Mucosa of stomach (tissue), 1 donor: ENCODE data around the gene S100A14.
"Not testable (repeated sequence)": the region's sequence is repeated elsewhere in the genome, so short reads cannot be mapped to it uniquely, and the experiment has no call there.

Experiments used
- H3K27me3 ChIP-seq: one replicate; pipeline ENCODE4 v1.7.0; 2013; ENCODE audit warnings: mild to moderate bottlenecking, low read length; ENCODE audit not compliant: control insufficient read depth, insufficient read depth
- H3K36me3 ChIP-seq: one replicate; pipeline ENCODE4 v1.7.0; 2013; ENCODE audit warnings: low read length; ENCODE audit not compliant: control insufficient read depth, insufficient read depth
- H3K4me1 ChIP-seq: one replicate; pipeline ENCODE4 v1.7.0; 2013; ENCODE audit warnings: mild to moderate bottlenecking, low read length; ENCODE audit not compliant: control insufficient read depth, insufficient read depth
- H3K4me3 ChIP-seq: one replicate; pipeline ENCODE4 v1.7.0; 2013; ENCODE audit warnings: low read length
- H3K9ac ChIP-seq: one replicate; pipeline ENCODE4 v1.7.0; 2013; ENCODE audit warnings: mild to moderate bottlenecking, low read length, moderate library complexity
- H3K9me3 ChIP-seq: one replicate; pipeline ENCODE4 v1.7.0; 2013; ENCODE audit warnings: mild to moderate bottlenecking, low read length, moderate library complexity; ENCODE audit not compliant: control insufficient read depth
- donor health status: Pancreatic carcinoma.

S100A14 gene

DNA sequence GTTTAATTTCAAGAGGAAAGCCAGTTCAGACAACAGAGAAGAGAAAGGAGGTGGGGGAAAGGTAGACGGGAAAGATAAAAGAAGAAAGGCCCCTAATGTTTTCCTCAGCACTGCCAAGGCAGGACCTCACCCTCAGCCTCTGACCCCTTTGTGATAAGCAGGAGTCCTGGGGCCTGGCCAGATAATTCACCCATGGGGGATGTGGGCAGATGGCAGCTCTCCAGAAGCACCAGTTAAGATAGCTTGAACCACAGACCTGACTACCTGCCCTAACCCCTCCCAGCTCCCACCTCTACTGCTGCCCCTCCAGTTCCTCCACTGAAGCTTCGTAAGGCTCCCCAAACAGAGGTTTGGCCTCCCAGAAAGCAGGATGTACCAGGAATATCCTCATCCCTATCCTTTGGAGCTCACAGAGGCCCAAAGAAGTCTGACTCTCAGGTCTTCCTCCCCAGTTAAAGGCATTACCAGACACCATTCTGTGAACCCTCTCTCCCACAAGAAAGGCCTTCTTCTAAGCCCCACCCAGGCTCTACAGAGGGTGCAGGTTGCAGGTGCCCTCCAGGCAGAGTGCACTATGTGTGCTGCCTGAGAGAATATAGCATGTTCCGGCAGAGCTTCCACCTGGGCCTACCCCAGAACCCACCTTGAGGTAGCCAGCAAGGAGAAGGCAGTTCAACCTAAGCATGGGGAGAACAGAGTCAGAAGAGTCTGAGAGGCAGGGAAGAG lies 33.2 kb upstream of the S100A14 start:
- no peak overlapping the region for H3K4me3 ChIP-seq
- peaks cover 5% of the 10 kb centered on the region for H3K36me3 ChIP-seq
- H3K9me3 ChIP-seq: no peaks in the 10 kb centered on the region
- H3K9ac ChIP-seq: no peak overlapping the region
- no peaks in the 10 kb centered on the region for H3K27me3 ChIP-seq
- H3K4me1 ChIP-seq: peaks cover 22% of the 10 kb centered on the region

DNA sequence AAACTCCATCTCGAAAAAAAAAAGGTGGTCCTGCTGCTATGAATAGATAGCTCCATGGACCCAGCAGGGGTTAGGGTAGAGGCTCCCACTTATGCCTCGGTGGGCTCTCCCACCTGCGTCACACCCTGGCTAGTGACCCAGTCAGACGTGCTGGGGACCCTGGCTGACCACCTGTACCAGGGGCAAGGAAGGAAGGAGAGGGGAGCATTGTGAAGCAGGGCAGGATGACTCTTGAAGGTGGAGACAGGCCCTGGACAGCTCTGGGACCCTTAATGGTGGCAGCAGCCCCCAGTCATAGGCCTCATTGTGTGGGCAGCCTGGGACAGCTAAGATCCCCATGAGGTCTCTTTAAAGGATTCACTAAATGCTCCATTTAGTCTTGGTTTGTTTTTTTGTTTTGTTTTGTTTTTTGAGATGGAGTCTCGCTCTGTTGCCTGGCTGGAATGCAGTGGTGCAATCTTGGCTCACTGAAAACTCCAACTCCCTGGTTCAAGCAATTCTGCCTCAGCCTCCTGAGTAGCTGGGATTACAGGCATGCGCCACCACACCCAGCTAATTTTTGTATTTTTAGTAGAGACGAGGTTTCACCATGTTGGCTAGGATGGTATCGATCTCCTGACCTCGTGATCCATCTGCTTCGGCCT lies 32.0 kb upstream of the S100A14 start:
- H3K27me3 ChIP-seq: no peaks in the 10 kb centered on the region
- H3K4me3 ChIP-seq: no peak overlapping the region
- H3K4me1 ChIP-seq: peaks cover 21% of the 10 kb centered on the region
- peaks cover 5% of the 10 kb centered on the region for H3K36me3 ChIP-seq
- H3K9ac ChIP-seq: no peak overlapping the region
- no peaks in the 10 kb centered on the region for H3K9me3 ChIP-seq

DNA sequence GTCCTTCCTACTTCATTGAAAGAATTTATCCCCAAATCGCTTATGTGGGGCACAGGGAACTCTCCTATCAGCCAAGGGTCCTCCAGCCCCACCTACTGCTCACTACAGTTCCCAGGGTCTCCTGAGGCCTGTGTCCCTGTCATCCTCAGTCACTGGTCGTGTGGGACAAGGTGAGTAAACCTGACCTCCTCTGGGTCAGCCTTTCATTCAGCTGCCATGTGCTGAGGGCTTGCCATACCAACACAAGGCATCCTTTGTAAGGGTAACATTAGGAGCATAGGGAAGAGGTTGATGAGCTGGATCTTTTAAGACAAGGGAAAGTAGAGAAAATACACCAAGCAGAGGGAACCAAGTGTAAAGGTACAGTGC lies 31.2 kb upstream of the S100A14 start:
- no peaks in the 10 kb centered on the region for H3K9me3 ChIP-seq
- peaks cover 14% of the 10 kb centered on the region for H3K4me1 ChIP-seq
- peaks cover 5% of the 10 kb centered on the region for H3K36me3 ChIP-seq
- no peak overlapping the region for H3K9ac ChIP-seq
- no peaks in the 10 kb centered on the region for H3K27me3 ChIP-seq
- H3K4me3 ChIP-seq: no peak overlapping the region

DNA sequence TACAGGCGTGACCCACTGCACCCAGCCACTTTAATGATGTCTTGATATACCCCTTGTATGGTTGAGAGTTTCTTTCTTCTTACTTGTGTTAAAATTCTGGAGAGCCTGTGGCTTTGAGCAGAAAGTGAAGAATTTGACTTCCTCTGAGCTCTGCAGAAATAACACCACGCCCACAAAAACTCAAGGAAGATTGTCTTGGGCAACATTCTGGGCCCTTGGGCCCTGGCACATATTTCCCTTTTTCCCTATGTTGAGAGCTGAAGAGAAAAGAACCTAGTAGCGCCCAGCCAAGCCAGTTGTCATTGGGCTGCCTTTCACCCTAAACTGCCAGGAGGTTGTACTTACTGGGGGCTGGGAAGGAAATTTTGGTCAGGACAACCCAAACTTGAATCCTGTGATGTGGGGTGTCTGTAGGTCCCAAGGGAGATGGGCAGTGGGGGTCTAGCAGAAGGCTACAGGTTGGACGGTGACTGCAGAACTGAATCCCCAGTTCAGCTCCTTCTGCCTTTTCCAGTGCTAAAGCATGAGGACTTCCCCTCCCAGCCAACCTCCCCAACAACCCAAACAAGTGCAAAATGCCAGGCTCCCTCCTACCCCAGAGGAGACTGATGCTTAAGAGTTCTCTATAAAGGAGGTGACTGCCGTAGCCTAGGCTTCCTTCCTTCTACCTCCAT lies 30.7 kb upstream of the S100A14 start:
- no peaks in the 10 kb centered on the region for H3K27me3 ChIP-seq
- H3K9me3 ChIP-seq: no peaks in the 10 kb centered on the region
- no peak overlapping the region for H3K9ac ChIP-seq
- H3K4me1 ChIP-seq: peaks cover 14% of the 10 kb centered on the region
- peaks cover 8% of the 10 kb centered on the region for H3K36me3 ChIP-seq
- H3K4me3 ChIP-seq: no peak overlapping the region

DNA sequence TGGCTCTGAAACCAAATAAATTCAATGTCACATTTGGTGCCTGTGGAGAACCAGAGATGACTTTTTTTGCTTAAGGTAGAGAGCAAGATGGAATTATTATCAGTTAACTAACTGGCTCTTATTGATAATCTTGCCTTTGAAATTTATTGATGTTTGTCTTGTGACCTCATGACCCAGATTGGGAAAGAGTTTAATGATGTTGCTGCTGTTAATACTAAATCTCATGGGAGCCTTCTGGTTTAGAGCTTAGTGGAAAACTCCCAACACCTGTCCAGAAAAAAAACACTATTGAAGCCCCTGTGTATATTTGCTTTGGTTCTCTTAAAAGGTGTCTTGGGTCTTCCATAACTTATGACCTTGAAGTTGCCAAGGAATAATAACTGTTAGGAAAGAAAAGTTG lies 27.7 kb upstream of the S100A14 start:
- H3K4me1 ChIP-seq: peaks cover 2% of the 10 kb centered on the region
- no peaks in the 10 kb centered on the region for H3K9me3 ChIP-seq
- H3K27me3 ChIP-seq: no peaks in the 10 kb centered on the region
- peaks cover 8% of the 10 kb centered on the region for H3K36me3 ChIP-seq
- H3K9ac ChIP-seq: no peak overlapping the region
- H3K4me3 ChIP-seq: no peak overlapping the region

DNA sequence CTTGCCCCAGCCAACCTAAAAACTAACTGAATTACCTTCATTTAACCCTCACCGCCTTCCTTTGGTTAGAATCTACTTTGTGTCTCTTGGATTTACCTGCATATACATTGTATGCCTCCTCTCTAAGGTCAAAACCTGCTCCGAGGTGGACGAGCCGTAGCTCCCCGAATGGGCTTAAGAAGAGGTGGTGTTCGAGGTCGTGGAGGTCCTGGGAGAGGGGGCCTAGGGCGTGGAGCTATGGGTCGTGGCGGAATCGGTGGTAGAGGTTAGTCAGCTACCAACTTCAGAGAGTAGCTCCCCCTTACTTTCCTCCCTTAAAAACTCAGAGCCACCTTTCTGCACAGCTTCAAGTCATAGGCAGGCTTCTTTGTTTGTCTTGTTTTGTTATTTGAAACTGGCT lies 27.0 kb upstream of the S100A14 start:
- Histone ChIP-seq H3K36me3 (peaks cover 8% of the 10 kb centered on the region), H3K4me1 (peaks cover 2% of the 10 kb centered on the region)

DNA sequence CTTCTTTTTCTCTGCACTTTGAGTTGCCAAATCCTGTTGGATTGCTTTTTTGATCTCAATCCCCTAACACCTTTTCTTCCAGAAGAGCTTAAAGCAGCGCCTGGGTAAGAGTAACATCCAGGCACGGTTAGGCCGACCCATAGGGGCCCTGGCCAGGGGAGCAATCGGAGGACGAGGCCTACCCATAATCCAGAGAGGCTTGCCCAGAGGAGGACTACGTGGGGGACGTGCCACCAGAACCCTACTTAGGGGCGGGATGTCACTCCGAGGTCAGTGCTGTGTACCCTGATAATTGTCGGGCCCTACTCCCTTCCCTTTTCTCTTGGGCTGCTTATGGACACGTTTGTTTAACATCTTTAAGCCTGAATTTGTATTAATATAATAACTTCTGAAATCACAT lies 26.0 kb upstream of the S100A14 start:
- H3K4me1 ChIP-seq: peaks cover 11% of the 10 kb centered on the region
- H3K36me3 ChIP-seq: peaks cover 8% of the 10 kb centered on the region
- H3K9ac ChIP-seq: no peak overlapping the region
- H3K4me3 ChIP-seq: no peak overlapping the region
- no peaks in the 10 kb centered on the region for H3K27me3 ChIP-seq
- H3K9me3 ChIP-seq: no peaks in the 10 kb centered on the region

More for the DNA sequence above, 27.0 kb upstream of the S100A14 start:
- Histone ChIP-seq H3K9me3 (no peaks in the 10 kb centered on the region), H3K9ac (no peak overlapping the region), H3K27me3 (no peaks in the 10 kb centered on the region), H3K4me3 (no peak overlapping the region)

DNA sequence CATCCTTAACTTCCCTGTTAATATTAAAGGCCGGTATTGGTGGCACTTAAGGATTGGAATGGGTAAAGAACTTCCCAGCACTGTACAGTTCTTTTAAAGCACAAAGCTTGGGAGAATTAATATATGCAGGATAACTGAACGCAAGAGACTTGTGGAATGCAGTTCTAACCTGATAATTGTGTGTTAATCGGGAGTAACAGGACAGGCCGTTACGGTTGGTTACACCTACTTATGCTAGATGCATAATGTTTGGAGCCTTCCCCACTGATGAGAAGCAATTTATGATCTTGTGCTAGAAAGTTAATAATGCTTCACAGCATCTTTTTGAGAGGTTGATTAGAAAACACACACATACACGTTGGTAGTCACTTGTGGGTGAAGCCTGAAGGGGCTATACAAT lies 24.7 kb upstream of the S100A14 start:
- H3K27me3 ChIP-seq: no peaks in the 10 kb centered on the region
- peaks cover 24% of the 10 kb centered on the region for H3K4me1 ChIP-seq
- peaks cover 15% of the 10 kb centered on the region for H3K36me3 ChIP-seq
- no peak overlapping the region for H3K4me3 ChIP-seq
- H3K9me3 ChIP-seq: no peaks in the 10 kb centered on the region
- no peak overlapping the region for H3K9ac ChIP-seq

DNA sequence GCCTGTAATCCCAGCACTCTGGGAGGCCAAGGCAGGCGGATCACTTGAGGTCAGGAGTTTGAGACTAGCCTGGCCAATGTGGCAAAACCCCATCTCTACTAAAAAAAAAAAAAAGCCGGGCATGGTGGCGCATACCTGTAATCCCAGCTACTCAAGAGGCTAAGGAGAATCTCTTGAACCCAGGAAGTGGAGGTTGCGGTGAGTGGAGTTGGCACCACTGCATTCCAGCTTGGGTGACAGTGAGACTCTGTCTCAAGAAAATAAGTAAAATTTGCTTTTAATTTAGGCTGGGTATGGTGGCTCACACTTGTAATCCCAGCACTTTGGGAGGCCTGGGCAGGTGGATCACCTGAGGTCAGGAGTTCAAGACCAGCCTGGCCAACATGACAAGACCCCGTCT lies 24.1 kb upstream of the S100A14 start:
- Histone ChIP-seq H3K4me1 (peaks cover 30% of the 10 kb centered on the region), H3K36me3 (peaks cover 11% of the 10 kb centered on the region)
- H3K9ac ChIP-seq, H3K27me3 ChIP-seq, H3K9me3 ChIP-seq, H3K4me3 ChIP-seq: not testable (repeated sequence)

DNA sequence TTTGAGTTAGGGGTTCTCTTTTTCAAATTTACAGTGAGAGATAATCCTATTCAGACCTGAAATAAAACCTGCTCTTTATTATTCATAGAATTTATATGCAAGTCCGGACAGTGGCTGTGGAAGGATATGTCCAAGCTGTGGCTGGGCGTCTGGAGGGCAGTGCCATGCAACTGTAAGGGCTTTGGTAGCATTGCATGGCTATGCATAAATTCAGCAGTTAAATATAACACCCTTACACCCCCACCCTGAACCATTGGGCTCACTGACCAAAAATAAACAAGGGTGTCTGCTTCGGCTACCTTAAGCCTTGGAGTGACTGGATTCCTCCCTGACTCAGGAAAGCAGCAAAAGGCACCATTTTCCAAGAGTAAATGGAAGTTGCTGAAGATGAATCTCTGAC lies 23.2 kb upstream of the S100A14 start:
- Histone ChIP-seq H3K4me1 (peaks cover 30% of the 10 kb centered on the region), H3K4me3 (no peak overlapping the region), H3K9ac (no peak overlapping the region), H3K36me3 (peaks cover 10% of the 10 kb centered on the region), H3K9me3 (no peaks in the 10 kb centered on the region), H3K27me3 (no peaks in the 10 kb centered on the region)

DNA sequence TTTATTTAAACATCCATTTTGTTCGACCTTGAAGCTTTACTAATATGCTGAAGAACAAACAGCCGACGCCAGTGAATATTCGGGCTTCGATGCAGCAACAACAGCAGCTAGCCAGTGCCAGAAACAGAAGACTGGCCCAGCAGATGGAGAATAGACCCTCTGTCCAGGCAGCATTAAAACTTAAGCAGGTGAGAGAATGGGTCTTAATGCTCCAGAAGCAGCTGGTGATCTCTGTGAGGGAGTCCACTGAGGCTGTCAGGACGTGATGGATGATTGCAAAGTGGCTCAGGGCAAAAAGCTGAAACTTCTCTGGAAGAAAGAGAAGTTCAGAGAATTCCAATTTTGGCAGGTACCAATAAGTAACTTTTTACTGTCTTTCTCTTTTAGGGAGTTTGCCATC lies 22.1 kb upstream of the S100A14 start:
- no peak overlapping the region for H3K9ac ChIP-seq
- peaks cover 32% of the 10 kb centered on the region for H3K4me1 ChIP-seq

DNA sequence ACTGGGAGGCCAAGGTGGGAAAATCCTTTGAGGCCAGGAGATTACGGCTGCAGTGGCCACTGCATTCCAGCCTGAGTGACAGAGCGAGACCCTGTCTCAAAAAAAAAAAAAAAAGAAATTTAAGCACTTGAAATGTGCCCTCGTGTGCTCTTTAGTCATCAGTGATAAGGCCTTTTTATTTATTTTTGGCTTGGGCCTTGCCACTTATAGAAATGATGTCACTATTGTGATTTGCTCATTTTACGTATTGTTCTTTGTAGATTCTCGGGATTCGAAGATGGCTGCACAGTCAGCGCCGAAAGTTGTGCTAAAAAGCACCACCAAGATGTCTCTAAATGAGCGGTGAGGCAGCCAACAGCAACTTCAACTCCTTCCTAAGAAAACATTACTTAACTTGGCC lies 20.2 kb upstream of the S100A14 start:
- Histone ChIP-seq H3K27me3 (no peaks in the 10 kb centered on the region), H3K9ac (no peak overlapping the region), H3K9me3 (no peaks in the 10 kb centered on the region), H3K4me1 (peaks cover 42% of the 10 kb centered on the region), H3K36me3 (peaks cover 7% of the 10 kb centered on the region), H3K4me3 (no peak overlapping the region)

More for the DNA sequence above, 22.1 kb upstream of the S100A14 start:
- Histone ChIP-seq H3K27me3 (no peaks in the 10 kb centered on the region), H3K4me3 (no peak overlapping the region), H3K36me3 (peaks cover 10% of the 10 kb centered on the region), H3K9me3 (no peaks in the 10 kb centered on the region)
